Measurements from ENCODE around the gene KRT32.

KRT32 gene

DNA sequence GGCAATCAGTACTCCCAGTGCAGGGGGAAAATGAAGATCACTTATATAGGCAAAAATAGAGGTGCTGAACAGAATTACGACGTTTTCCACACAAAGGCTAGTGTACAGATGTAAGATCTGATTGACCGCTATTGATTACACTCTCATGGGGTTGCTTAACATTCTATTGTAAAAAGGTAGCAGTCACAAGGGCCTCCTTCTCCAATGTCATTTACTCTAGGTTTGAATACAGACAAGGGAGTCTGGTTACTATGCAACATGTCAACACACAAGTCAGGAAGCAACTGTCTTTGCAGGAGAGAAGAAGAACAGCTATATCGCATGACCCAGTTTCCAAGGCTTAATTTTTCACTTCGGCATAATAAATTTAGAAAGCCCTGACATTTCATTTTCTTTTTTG lies 50.7 kb downstream of the KRT32 start:
- TF ChIP-seq CEBPB (IDR thresholded peaks at IDR 0.05) = no peak
- no peak for TF ChIP-seq TCF12 (IDR thresholded peaks at IDR 0.05; ENCODE audit: low read depth)
- TF ChIP-seq TEAD4 (IDR thresholded peaks at IDR 0.05) = no peak
- no peak for TF ChIP-seq EGR1 (IDR thresholded peaks at IDR 0.05)
- TF ChIP-seq, protein P1, sequence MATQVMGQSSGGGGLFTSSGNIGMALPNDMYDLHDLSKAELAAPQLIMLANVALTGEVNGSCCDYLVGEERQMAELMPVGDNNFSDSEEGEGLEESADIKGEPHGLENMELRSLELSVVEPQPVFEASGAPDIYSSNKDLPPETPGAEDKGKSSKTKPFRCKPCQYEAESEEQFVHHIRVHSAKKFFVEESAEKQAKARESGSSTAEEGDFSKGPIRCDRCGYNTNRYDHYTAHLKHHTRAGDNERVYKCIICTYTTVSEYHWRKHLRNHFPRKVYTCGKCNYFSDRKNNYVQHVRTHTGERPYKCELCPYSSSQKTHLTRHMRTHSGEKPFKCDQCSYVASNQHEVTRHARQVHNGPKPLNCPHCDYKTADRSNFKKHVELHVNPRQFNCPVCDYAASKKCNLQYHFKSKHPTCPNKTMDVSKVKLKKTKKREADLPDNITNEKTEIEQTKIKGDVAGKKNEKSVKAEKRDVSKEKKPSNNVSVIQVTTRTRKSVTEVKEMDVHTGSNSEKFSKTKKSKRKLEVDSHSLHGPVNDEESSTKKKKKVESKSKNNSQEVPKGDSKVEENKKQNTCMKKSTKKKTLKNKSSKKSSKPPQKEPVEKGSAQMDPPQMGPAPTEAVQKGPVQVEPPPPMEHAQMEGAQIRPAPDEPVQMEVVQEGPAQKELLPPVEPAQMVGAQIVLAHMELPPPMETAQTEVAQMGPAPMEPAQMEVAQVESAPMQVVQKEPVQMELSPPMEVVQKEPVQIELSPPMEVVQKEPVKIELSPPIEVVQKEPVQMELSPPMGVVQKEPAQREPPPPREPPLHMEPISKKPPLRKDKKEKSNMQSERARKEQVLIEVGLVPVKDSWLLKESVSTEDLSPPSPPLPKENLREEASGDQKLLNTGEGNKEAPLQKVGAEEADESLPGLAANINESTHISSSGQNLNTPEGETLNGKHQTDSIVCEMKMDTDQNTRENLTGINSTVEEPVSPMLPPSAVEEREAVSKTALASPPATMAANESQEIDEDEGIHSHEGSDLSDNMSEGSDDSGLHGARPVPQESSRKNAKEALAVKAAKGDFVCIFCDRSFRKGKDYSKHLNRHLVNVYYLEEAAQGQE (IDR thresholded peaks at IDR 0.05; ENCODE audit: low read depth) = no peak
- no peak for TF ChIP-seq CREB1 (IDR thresholded peaks at IDR 0.05; ENCODE audit: low read depth)
- no peak for TF ChIP-seq ZBTB7A (IDR thresholded peaks at IDR 0.05; ENCODE audit: low read depth)
- TF ChIP-seq, protein P2, sequence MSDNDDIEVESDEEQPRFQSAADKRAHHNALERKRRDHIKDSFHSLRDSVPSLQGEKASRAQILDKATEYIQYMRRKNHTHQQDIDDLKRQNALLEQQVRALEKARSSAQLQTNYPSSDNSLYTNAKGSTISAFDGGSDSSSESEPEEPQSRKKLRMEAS (IDR thresholded peaks at IDR 0.05) = no peak
- no peak for TF ChIP-seq YY1 (IDR thresholded peaks at IDR 0.05; ENCODE audit: low read depth)
- TF ChIP-seq NFIC (IDR thresholded peaks at IDR 0.05) = no peak
- TF ChIP-seq USF1 (IDR thresholded peaks at IDR 0.05) = no peak
- no peak for TF ChIP-seq RAD21 (IDR thresholded peaks at IDR 0.05; ENCODE audit: low read depth)
- TF ChIP-seq TAF1 (IDR thresholded peaks at IDR 0.05; ENCODE audit: low read depth) = no peak
- TF ChIP-seq EP300 (IDR thresholded peaks at IDR 0.05; ENCODE audit: borderline replicate concordance) = no peak
- TF ChIP-seq FOXM1 (IDR thresholded peaks at IDR 0.05; ENCODE audit: borderline replicate concordance, low read depth) = no peak

DNA sequence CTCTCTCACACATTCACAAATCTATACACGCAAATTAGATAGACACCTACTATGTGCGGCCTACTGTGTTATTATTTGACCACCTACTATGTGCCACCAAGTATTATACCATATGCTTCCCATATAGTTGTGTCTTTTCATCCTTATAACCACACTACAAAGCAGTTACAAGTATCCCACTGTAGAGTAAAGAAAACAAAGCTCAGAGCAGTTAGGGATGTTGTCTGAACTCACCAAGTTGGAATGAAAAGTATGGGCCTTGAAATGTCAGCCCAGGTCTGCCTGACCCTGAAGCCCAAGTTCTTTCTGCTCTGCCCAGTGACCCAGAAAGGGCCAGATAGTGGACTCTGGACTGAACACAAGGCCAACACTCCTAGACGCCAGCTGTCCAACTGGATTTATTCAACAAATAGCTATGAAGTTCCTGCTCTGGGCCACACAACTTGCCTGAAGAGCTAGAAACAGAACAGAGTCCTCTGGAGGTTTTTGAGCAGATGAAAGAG lies 51.3 kb downstream of the KRT32 start:
- TF ChIP-seq TEAD4 (IDR thresholded peaks at IDR 0.05) = 0 out of 2 replicates have a peak, but pooled peaks have one; percentile 9
- TF ChIP-seq, protein P2 (IDR thresholded peaks at IDR 0.05) = no peak

DNA sequence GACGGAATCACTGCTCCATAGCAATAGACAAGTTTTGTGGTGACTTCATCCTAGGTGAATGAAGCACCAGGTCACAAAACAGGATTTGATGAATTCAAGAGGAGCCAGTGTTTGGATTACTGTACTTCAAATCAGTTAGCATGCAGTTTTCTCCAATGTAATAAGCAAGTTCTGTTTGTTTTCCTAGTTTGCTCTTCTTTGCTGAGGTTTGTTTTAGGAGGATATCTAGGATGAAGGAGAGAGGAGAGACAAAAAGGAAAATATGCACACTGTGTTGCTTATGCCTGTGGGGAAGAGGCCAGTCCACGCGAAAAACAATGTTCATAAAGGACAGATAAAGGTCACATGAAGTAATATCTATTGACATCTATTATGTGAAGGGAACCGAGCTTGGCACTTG lies 51.8 kb downstream of the KRT32 start:
- no peak for TF ChIP-seq YY1 (IDR thresholded peaks at IDR 0.05; ENCODE audit: low read depth)

GRCh38 chr17:41413982-41414381 lies 53.2 kb downstream of the KRT32 start:
- TF ChIP-seq EGR1 (IDR thresholded peaks at IDR 0.05) (no peak), EP300 (IDR thresholded peaks at IDR 0.05; ENCODE audit: borderline replicate concordance) (no peak), CEBPB (IDR thresholded peaks at IDR 0.05) (no peak), ZBTB7A (IDR thresholded peaks at IDR 0.05; ENCODE audit: low read depth) (no peak), FOXM1 (IDR thresholded peaks at IDR 0.05; ENCODE audit: borderline replicate concordance, low read depth) (no peak), TCF12 (IDR thresholded peaks at IDR 0.05; ENCODE audit: low read depth) (no peak), TAF1 (IDR thresholded peaks at IDR 0.05; ENCODE audit: low read depth) (no peak), YY1 (IDR thresholded peaks at IDR 0.05; ENCODE audit: low read depth) (no peak), NFIC (IDR thresholded peaks at IDR 0.05) (no peak), RAD21 (IDR thresholded peaks at IDR 0.05; ENCODE audit: low read depth) (no peak), TEAD4 (IDR thresholded peaks at IDR 0.05) (no peak), USF1 (IDR thresholded peaks at IDR 0.05) (no peak), CREB1 (IDR thresholded peaks at IDR 0.05; ENCODE audit: low read depth) (no peak)
- TF ChIP-seq, protein P2 (IDR thresholded peaks at IDR 0.05) = no peak
- TF ChIP-seq, protein P1 (IDR thresholded peaks at IDR 0.05; ENCODE audit: low read depth) = no peak

DNA sequence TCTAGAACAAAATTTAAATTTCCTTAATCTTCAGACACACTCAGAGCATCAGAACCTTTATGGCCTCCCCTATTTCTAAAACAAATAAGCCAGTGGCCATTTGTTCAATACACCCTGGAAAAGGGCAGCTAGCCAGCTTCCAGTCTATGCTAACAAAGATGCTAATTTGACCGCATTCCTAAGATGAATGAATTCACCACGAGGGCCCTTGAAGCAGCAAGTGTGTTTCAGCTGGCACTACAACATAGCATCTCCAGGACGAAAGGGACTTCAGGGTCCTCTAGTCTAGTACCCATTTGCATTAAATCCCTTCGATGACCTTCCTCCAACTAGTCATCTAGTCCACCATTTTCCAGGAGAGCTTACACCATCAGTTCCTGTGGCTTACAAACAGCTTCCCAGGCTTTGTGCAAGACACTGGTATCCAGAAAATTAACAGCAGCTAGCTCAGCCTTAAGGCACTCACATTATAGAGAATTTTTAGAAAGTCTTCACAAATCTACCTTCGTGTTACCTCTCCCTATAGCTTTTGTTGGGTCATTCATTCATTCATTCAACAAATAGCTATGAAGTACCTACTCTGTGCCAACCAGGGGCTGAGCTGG lies 53.7 kb downstream of the KRT32 start:
- TF ChIP-seq TAF1 (IDR thresholded peaks at IDR 0.05; ENCODE audit: low read depth) = no peak
- TF ChIP-seq RAD21 (IDR thresholded peaks at IDR 0.05; ENCODE audit: low read depth) = no peak
- TF ChIP-seq TCF12 (IDR thresholded peaks at IDR 0.05; ENCODE audit: low read depth) = no peak
- TF ChIP-seq ZBTB7A (IDR thresholded peaks at IDR 0.05; ENCODE audit: low read depth) = no peak
- no peak for TF ChIP-seq USF1 (IDR thresholded peaks at IDR 0.05)
- no peak for TF ChIP-seq CREB1 (IDR thresholded peaks at IDR 0.05; ENCODE audit: low read depth)
- TF ChIP-seq NFIC (IDR thresholded peaks at IDR 0.05) = no peak
- TF ChIP-seq CEBPB (IDR thresholded peaks at IDR 0.05) = no peak
- TF ChIP-seq, protein P1 (IDR thresholded peaks at IDR 0.05; ENCODE audit: low read depth) = no peak
- TF ChIP-seq YY1 (IDR thresholded peaks at IDR 0.05; ENCODE audit: low read depth) = no peak
- no peak for TF ChIP-seq EP300 (IDR thresholded peaks at IDR 0.05; ENCODE audit: borderline replicate concordance)
- TF ChIP-seq TEAD4 (IDR thresholded peaks at IDR 0.05) = no peak
- TF ChIP-seq FOXM1 (IDR thresholded peaks at IDR 0.05; ENCODE audit: borderline replicate concordance, low read depth) = no peak
- TF ChIP-seq EGR1 (IDR thresholded peaks at IDR 0.05) = no peak
- TF ChIP-seq, protein P2 (IDR thresholded peaks at IDR 0.05) = no peak

All from Ishikawa (cell line).